Activated T-cell treated with anti-CD3 and anti-CD28 coated beads, Interleukin-2, amount 50 U/mL, for 72 hours (primary cell): Measurements from ENCODE around the gene SPDYE6. TPM values are rescaled to one million over a fixed set of nuclear protein-coding genes. Genes with fewer than 3 reads are reported as not detected.
"Not testable (repeated sequence)": the region's sequence is repeated elsewhere in the genome, so short reads cannot be mapped to it uniquely, and the experiment has no call there.

Experiments used
- ATAC-seq, 2 donors: fragments of 150-1000 bp; cut with Tn5 transposase; replicated peaks in 1 of 2; 2 replicates each; pipeline ENCODE4 v1.10.0; 2021; ENCODE audit warnings: moderate library complexity in 2 of 2, mild to moderate bottlenecking in 1 of 2
- DNase-seq, 2 donors: peaks; one replicate each; pipeline ENCODE4 v3.0.0; 2021 to 2022; ENCODE audit warnings: mixed read lengths in 1 of 2
- H3K27ac Mint-ChIP-seq: one replicate; pipeline ENCODE4 v1.8.0; 2022; ENCODE audit warnings: mild to moderate bottlenecking, moderate library complexity, mixed read lengths
- H3K27me3 Mint-ChIP-seq: one replicate; pipeline ENCODE4 v1.8.0; 2022; ENCODE audit warnings: low read depth, mixed read lengths
- H3K36me3 Mint-ChIP-seq, 2 donors: one replicate each; pipeline ENCODE4 v1.8.0; 2022; ENCODE audit warnings: mixed read lengths in 2 of 2, mild to moderate bottlenecking in 1 of 2; ENCODE audit not compliant: insufficient read depth in 2 of 2
- H3K4me1 Mint-ChIP-seq: one replicate; pipeline ENCODE4 v1.8.0; 2022; ENCODE audit warnings: low read depth, mixed read lengths
- H3K4me3 Mint-ChIP-seq, 2 donors: one replicate each; pipeline ENCODE4 v1.8.0; 2022; ENCODE audit warnings: mild to moderate bottlenecking in 2 of 2, mixed read lengths in 2 of 2, moderate library complexity in 2 of 2
- H3K9me3 Mint-ChIP-seq, 2 donors: one replicate each; pipeline ENCODE4 v1.8.0; 2022; ENCODE audit warnings: mixed read lengths in 2 of 2
- total RNA-seq, 2 donors: library from RNA; stranded (reverse); gene quantifications; one replicate each; pipeline ENCODE4 v1.2.3, GENCODE V29; 2022

The SPDYE6 gene, protein sequence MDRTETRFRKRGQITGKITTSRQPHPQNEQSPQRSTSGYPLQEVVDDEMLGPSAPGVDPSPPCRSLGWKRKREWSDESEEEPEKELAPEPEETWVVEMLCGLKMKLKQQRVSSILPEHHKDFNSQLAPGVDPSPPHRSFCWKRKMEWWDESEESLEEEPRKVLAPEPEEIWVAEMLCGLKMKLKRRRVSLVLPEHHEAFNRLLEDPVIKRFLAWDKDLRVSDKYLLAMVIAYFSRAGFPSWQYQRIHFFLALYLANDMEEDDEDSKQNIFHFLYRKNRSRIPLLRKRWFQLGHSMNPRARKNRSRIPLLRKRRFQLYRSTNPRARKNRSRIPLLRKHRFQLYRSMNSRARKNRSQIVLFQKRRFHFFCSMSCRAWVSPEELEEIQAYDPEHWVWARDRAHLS
- not detected for total RNA-seq

DNA sequence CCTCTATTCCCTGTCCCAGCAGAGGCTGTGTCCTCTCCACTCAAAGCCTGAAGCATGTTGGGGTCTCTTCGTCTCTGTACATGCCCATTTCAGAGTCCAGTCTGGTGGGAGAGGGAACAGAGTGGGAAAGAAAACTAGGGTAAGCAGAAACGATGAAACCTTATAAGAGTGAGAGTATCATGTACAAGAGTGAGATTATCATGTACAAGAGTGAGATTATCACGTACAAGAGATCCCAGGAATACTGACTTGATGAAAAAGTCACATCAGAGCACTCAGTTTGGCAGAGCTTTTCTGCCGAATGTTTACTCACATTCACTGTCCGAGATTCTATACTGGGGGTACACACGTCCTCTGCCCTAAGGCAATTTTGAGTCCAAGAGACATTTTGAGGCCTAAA, at the start of gene SPDYE6:
TSS of gene SPDYE6 (minus strand) at position 101 of the 400 bp plus-strand sequence. CDS start 421 bp downstream, outside the sequence.
- H3K4me1 Mint-ChIP-seq, H3K27me3 Mint-ChIP-seq, H3K27ac Mint-ChIP-seq, H3K9me3 Mint-ChIP-seq, H3K36me3 Mint-ChIP-seq, H3K4me3 Mint-ChIP-seq, DNase-seq, ATAC-seq: not testable (repeated sequence)

DNA sequence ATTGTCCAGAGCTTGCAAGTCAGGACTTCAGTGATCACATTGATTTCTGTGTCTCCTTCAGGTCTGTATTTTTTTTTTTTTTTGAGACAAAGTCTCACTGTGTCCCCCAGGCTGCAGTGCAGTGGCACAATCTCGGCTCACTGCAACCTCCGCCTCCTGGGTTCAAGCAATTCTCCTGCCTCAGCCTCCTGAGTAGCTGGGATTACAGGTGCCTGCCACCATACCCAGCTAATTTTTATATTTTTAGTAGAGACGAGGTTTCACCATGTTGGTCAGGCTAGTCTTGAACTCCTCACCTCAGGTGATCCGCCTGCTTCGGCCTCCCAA, 48.6 kb upstream of the SPDYE6 start:
- not testable (repeated sequence) for DNase-seq, H3K27ac Mint-ChIP-seq, H3K27me3 Mint-ChIP-seq, ATAC-seq, H3K4me3 Mint-ChIP-seq, H3K9me3 Mint-ChIP-seq
- Mint-ChIP-seq H3K4me1 (peaks cover 14% of the 10 kb centered on the region), H3K36me3 (peaks cover 9 to 33% of the 10 kb centered on the region in 2 donors)

DNA sequence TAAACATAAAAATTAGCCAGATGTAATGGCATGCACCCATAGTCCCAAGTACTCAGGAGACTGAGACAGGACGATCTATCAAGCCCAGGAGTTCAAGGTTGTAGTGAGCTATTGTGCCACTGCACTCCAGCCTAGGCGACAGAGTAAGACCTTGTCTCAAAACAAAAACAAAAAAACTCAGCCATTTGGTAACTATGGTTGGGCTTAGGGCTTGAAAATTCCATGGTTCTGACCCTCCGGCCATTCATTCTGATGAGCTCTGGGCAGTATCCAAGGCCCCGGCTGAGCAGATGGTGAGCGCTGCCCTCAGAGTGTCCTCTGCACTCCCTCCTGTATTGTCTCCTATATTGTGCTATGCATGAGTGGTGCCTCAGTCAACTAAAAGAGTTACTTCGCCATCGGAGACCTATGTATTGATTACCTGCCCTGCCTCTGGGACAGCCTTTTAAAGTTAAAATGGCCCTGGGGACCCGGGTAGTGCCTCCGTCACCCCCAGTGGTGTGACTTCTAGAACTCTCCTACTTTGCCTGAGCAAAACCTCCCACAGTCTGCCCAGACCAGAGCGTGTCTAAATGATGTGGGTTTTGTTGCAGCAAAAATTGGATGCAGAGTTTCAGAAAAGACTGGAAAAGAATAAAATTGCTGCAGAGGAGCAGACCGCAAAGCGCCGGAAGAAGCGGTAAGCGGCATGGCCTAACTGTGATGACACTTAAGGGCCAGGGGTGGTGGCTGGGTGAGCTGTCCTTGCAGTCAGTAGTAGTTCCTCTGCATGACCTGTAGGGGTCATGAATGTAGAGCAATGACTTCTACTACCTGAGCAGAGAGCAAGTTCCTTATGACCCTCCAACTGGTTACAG, 48.0 kb upstream of the SPDYE6 start:
- DNase-seq (peak; percentile 41 to 49), ATAC-seq (peak; percentile 92 to 94)
- H3K4me1 Mint-ChIP-seq, result peaks cover 14% of the 10 kb centered on the region
- no peak overlapping the region for H3K4me3 Mint-ChIP-seq
- H3K27ac Mint-ChIP-seq, result no peak overlapping the region
- H3K36me3 Mint-ChIP-seq, result peaks cover 9 to 35% of the 10 kb centered on the region in 2 donors
- H3K27me3 Mint-ChIP-seq, result no peaks in the 10 kb centered on the region
- no peaks in the 10 kb centered on the region for H3K9me3 Mint-ChIP-seq

DNA sequence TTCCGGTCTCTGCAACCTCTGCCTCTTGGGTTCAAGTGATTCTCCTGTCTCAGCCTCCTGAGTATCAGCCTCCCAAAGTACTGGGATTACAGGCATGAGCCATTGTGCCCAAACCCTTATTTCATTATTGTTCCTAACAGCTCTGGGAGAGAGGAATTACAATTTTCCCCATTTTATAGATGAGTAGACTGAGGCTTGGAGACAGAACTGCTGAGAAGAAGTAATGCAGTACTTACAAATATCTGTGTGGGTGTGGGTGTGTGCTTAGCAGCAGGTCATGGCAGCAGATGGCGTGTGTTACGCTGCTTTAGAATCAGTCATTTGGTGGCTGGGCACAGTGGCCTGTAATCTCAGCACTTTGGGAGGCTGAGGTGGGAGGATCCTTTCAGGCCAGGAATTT, 47.3 kb upstream of the SPDYE6 start:
- H3K4me3 Mint-ChIP-seq, result no peak overlapping the region
- H3K9me3 Mint-ChIP-seq, result no peaks in the 10 kb centered on the region
- peaks cover 8 to 32% of the 10 kb centered on the region in 2 donors for H3K36me3 Mint-ChIP-seq
- no peak overlapping the region for H3K27ac Mint-ChIP-seq
- ATAC-seq (no peak), DNase-seq (no peak)
- H3K27me3 Mint-ChIP-seq, result no peaks in the 10 kb centered on the region
- H3K4me1 Mint-ChIP-seq, result peaks cover 14% of the 10 kb centered on the region

DNA sequence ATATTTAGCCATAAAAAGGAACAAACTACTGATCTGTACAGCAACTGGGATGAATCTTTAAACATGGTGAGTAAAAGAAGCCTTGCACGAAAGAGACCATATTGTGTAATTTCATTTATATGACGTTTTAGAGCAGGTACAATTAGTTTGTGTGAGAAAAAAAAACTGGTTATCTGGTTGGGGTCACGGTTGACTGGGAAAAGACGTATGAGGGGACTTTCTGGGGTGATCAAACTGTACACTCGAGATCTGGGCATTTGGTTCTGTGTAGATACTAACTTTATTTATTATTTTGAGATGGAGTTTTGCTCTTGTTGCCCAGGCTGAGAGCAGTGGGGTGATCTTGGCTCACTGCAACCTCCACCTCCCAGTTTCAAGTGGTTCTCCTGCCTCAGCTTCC, 44.1 kb upstream of the SPDYE6 start:
- Mint-ChIP-seq H3K4me1 (peaks cover 23% of the 10 kb centered on the region), H3K4me3 (no peak overlapping the region), H3K27ac (no peak overlapping the region), H3K36me3 (peaks cover 5 to 21% of the 10 kb centered on the region in 2 donors), H3K27me3 (no peaks in the 10 kb centered on the region), H3K9me3 (no peaks in the 10 kb centered on the region)
- no peak for DNase-seq
- ATAC-seq, result no peak

DNA sequence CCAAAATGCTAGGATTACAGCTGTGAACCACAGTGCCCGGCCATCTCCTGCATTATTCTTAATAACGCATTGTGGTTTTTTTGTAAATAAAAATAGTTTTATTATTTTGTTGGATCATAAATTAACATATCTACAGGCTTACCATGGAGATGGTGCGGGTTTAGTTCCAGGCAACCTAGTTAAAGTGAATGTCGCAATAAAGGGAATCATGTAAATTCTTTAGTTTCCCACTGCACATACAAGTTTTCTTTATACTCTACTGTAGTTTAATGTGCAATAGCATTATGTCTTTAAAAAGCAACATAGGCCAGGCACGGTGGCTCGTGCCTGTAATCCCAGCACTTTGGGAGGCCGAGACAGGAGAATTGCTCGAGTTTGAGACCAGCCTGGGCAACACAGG, 42.3 kb upstream of the SPDYE6 start:
- Mint-ChIP-seq H3K27ac (no peak overlapping the region), H3K36me3 (peaks cover 6 to 17% of the 10 kb centered on the region in 2 donors), H3K27me3 (no peaks in the 10 kb centered on the region), H3K9me3 (no peaks in the 10 kb centered on the region), H3K4me1 (peaks cover 22% of the 10 kb centered on the region), H3K4me3 (peak overlapping the region in 1 of 2 donors; percentile 51)
- DNase-seq (no peak), ATAC-seq (no peak)

DNA sequence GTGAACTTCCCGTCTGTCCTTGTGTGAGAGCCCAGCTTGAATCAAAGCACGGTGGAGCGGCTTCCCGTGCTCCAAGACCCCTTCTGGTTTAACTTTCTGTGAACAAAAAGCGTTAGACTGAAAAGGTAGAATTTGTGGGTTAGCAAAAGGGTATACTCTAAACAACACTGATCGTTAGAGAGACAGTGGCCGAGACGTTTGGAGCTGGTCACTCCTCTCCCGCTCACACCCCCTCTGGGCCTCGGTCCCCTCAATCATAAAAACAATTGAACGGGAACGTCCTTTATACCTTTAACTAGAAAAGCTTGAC, 40.4 kb upstream of the SPDYE6 start:
- H3K4me1 Mint-ChIP-seq, result peaks cover 29% of the 10 kb centered on the region
- no peaks in the 10 kb centered on the region for H3K27me3 Mint-ChIP-seq
- DNase-seq, result no peak
- H3K9me3 Mint-ChIP-seq, result no peaks in the 10 kb centered on the region
- H3K4me3 Mint-ChIP-seq, result peak overlapping the region; percentile 82 to 94
- no peak for ATAC-seq
- peak overlapping the region; percentile 95 for H3K27ac Mint-ChIP-seq
- peaks cover 8 to 17% of the 10 kb centered on the region in 2 donors for H3K36me3 Mint-ChIP-seq

DNA sequence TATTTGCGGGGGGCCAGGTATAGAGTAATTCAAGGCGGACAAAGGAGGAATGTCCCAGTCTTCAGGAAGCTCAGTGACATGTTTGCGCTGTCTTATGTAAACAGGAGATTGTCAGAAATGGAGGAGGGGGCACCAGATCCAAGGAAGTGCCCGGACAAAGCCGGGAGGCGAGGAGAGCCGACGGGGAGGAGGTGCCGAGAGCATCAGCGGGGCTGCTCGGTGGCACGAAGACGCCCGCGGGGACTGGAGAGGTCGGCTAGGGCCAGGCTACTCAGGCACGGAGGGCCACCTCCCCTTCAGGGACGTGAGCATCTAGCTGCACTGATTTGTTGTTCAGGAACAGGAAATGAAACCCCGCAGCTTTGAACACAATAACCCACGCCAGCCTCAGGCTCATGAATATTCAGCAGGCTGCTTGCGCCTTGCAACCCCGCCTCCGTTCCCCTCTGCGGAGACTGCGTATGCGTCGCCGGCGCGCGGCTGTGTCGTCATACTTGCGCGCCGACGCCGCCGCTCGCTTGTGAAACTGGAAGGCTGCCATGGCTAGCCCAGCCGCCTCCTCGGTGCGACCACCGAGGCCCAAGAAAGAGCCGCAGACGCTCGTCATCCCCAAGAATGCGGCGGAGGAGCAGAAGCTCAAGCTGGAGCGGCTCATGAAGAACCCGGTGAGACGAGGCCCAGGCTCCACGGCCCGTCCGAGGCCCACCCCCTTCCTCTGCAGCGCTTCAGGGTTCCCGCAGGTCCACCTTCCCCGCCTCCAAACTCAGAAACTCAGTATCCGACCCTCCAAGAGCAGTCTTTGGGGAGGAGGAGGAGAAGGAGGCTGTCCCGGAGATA, 39.8 kb upstream of the SPDYE6 start, which contains the start of gene PRKRIP1:
TSS of gene PRKRIP1 (plus strand) at position 491 of the 837 bp plus-strand sequence. CDS start at position 540, 49 bp downstream.
- no peaks in the 10 kb centered on the region for H3K9me3 Mint-ChIP-seq
- peaks cover 29% of the 10 kb centered on the region for H3K4me1 Mint-ChIP-seq
- ATAC-seq, result peak; percentile 98 to 99
- H3K27ac Mint-ChIP-seq, result peak within 1 kb of the TSS; percentile 95
- H3K27me3 Mint-ChIP-seq, result no peaks in the 10 kb centered on the region
- peak; percentile 80 to 88 for DNase-seq
- peak within 1 kb of the TSS; percentile 82 to 94 for H3K4me3 Mint-ChIP-seq
- H3K36me3 Mint-ChIP-seq, result peaks cover 8 to 16% of the 10 kb centered on the region in 2 donors

DNA sequence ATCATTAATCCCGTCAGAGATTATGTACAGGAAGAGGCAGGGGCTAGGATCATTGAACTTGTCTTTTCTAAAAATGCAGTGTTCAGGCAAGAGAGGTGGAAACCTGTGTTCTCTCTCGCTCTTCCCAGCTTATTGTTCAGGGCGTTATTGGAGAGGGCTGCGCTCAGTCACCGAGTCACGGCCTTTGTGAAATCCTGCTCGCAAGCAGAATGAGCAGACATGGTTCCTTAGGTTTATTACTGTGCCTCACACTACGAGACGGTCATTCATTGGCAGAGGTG, 39.3 kb upstream of the SPDYE6 start:
- ATAC-seq (no peak), DNase-seq (no peak)
- Mint-ChIP-seq H3K27ac (peak overlapping the region; percentile 95), H3K4me3 (peak overlapping the region; percentile 82 to 94), H3K9me3 (no peaks in the 10 kb centered on the region), H3K36me3 (peaks cover 8 to 13% of the 10 kb centered on the region in 2 donors), H3K27me3 (no peaks in the 10 kb centered on the region), H3K4me1 (peaks cover 29% of the 10 kb centered on the region)

DNA sequence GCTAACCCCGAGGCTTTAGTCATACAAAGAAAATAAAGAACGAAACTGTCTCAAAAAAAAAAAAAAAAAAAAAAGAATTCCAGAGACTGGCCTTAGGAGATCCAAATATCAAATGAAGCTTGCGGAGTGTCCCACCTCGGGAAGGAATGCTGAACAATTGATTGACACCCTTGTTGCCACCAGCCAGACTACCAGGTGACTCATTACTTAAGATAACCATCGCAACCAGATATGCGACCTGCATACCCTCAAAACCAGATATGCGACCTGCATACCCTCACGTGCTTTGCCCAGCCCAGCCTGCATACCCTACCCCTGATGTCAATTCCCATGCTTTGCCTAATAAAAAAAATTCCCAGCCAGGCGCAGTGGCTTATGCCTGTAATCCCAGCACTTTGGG, 37.2 kb upstream of the SPDYE6 start:
- DNase-seq (no peak), ATAC-seq (no peak)
- Mint-ChIP-seq H3K9me3 (no peaks in the 10 kb centered on the region), H3K27me3 (no peaks in the 10 kb centered on the region), H3K36me3 (peaks cover 3 to 5% of the 10 kb centered on the region in 2 donors), H3K4me1 (peaks cover 29% of the 10 kb centered on the region), H3K4me3 (no peak overlapping the region), H3K27ac (no peak overlapping the region)

DNA sequence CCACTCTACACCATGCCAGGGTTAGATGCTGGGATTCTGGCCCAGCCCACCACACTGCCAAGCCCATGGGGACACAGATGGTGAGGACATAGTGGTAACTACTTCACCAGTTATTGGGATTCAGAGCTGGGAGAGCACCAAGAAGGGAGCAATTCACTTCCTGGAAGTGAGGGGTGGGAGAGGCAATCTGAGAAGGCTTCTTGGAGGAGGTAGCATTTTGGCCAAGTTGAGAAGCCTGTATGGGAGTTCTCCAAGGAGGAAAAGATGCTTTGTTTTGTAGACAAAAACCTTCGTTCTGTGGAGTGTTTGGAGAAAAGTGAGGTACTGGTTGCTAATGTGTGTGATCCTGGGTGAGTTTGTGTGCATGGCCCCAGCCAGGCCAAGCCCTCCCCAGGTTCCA, 36.1 kb upstream of the SPDYE6 start:
- H3K36me3 Mint-ChIP-seq, result peaks cover 3 to 5% of the 10 kb centered on the region in 2 donors
- H3K27ac Mint-ChIP-seq, result no peak overlapping the region
- no peaks in the 10 kb centered on the region for H3K27me3 Mint-ChIP-seq
- ATAC-seq (no peak), DNase-seq (no peak)
- no peak overlapping the region for H3K4me3 Mint-ChIP-seq
- no peaks in the 10 kb centered on the region for H3K9me3 Mint-ChIP-seq
- peaks cover 25% of the 10 kb centered on the region for H3K4me1 Mint-ChIP-seq

DNA sequence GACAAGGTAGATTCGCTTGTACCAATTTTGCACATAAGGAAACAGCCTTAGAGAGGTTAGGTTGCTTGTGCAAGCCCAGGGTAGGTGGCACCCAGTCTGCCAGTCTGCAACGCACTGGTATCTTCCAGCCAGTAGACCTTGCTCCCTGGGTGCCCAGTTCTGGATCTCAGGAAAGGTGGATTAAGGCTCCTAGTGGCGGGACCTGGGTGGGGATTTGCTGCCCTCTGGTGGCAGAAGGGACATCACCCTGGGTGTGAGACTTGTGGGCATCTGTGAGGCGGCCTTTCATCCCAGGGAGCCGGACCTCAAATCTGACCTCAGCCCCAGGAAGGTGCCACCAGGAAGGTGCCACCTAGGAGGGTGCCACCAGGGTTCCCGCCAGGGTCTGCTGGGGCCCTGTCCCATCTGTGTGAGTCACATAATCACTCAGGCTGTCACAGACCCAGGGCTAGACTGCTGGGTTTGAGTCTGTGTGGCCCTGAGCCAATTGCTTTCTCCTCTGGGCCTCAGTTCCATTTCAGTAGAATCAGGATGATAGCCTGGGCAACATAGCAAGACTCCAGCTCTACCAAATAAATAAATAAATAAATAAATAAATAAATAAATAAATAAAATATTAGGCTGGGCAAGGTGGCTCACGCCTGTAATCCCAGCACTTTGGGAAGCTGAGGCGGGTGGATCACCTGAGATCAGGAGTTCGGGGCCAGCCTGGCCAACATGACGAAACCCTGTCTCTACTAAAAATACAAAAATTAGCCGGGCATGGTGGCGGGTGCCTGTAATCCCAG, 34.6 kb upstream of the SPDYE6 start:
- Mint-ChIP-seq H3K36me3 (peaks cover 3 to 8% of the 10 kb centered on the region in 2 donors), H3K4me1 (peaks cover 17% of the 10 kb centered on the region), H3K27ac (no peak overlapping the region), H3K9me3 (no peaks in the 10 kb centered on the region), H3K27me3 (no peaks in the 10 kb centered on the region), H3K4me3 (no peak overlapping the region)
- DNase-seq, result peak; percentile 72 to 74
- peak; percentile 86 to 87 for ATAC-seq
